NCI-H1417 treated with DMSO at 0.1 percent for 48 hours (cell line): Measurements from ENCODE around the gene CEP89.
"Not testable (repeated sequence)": the region's sequence is repeated elsewhere in the genome, so short reads cannot be mapped to it uniquely, and the experiment has no call there.

Experiments used
- DNase-seq: peaks from one replicate; lab custom pipeline; 2025; lab: John Stamatoyannopoulos, UW

CEP89 gene

GRCh38 chr19:32895384-32895783 lies 76.4 kb downstream of the CEP89 start:
- no peak for DNase-seq

GRCh38 chr19:32891609-32892008 lies 80.1 kb downstream of the CEP89 start:
- DNase-seq: no peak

- DNase-seq: no peak
These were observed 80.9 kb downstream of the CEP89 start for GRCh38 chr19:32890841-32891240.

- no peak for DNase-seq
These were observed 81.4 kb downstream of the CEP89 start for GRCh38 chr19:32890326-32890725.

GRCh38 chr19:32889137-32889934 lies 82.4 kb downstream of the CEP89 start:
- DNase-seq: no peak

GRCh38 chr19:32887572-32888215 lies 84.1 kb downstream of the CEP89 start:
- DNase-seq: no peak

- DNase-seq: no peak
These were observed 85.5 kb downstream of the CEP89 start for GRCh38 chr19:32886241-32886640.

GRCh38 chr19:32885255-32885654 lies 86.5 kb downstream of the CEP89 start:
- not testable (repeated sequence) for DNase-seq

- DNase-seq: no peak
These were observed 90.0 kb downstream of the CEP89 start for GRCh38 chr19:32881766-32882165.

- DNase-seq: no peak
These were observed 91.1 kb downstream of the CEP89 start for GRCh38 chr19:32880622-32881021.

GRCh38 chr19:32879741-32880140 lies 92.0 kb downstream of the CEP89 start:
- DNase-seq: no peak

GRCh38 chr19:32878988-32879387 lies 92.8 kb downstream of the CEP89 start:
- DNase-seq: no peak

- DNase-seq: no peak
These were observed 93.6 kb downstream of the CEP89 start for GRCh38 chr19:32877977-32878745.

- no peak for DNase-seq
These were observed 94.3 kb downstream of the CEP89 start for GRCh38 chr19:32877323-32877912.

- DNase-seq: no peak
These were observed 94.9 kb downstream of the CEP89 start for GRCh38 chr19:32876919-32877285.

GRCh38 chr19:32876236-32876918 lies 95.4 kb downstream of the CEP89 start:
- no peak for DNase-seq

GRCh38 chr19:32875428-32875827 lies 96.3 kb downstream of the CEP89 start:
- no peak for DNase-seq

- DNase-seq: no peak
These were observed 97.2 kb downstream of the CEP89 start for GRCh38 chr19:32874605-32875004.

GRCh38 chr19:32873247-32873959 lies 98.4 kb downstream of the CEP89 start:
- no peak for DNase-seq

GRCh38 chr19:32872391-32872790 lies 99.4 kb downstream of the CEP89 start:
- no peak for DNase-seq

- no peak for DNase-seq
These were observed 100.7 kb downstream of the CEP89 start for GRCh38 chr19:32870981-32871451.
